Astrocyte of the cerebellum (primary cell): ENCODE data around the gene COL27A1.

Experiments
- DNase-seq: peaks from one replicate; pipeline ENCODE4 v3.0.0-alpha.2; 2011; ENCODE audit warnings: low read depth
- H3K4me3 ChIP-seq: 2 replicates; pipeline ENCODE4 v1.5.1; 2011; ENCODE audit warnings: mild to moderate bottlenecking, low read depth, low read length, moderate library complexity
- in situ Hi-C: cut with HindIII; loops from 2 replicates; pipeline ENCODE4 v1.10.0; 2017; ENCODE audit warnings: low sequenced_read_pairs
- TF ChIP-seq, protein P1 (sequence below): IDR thresholded peaks from 2 replicates; pipeline ENCODE4 v1.5.1; 2012; ENCODE audit warnings: low read length, low read depth, moderate library complexity, mild to moderate bottlenecking; ENCODE audit errors: missing control alignments

The COL27A1 gene

DNA sequence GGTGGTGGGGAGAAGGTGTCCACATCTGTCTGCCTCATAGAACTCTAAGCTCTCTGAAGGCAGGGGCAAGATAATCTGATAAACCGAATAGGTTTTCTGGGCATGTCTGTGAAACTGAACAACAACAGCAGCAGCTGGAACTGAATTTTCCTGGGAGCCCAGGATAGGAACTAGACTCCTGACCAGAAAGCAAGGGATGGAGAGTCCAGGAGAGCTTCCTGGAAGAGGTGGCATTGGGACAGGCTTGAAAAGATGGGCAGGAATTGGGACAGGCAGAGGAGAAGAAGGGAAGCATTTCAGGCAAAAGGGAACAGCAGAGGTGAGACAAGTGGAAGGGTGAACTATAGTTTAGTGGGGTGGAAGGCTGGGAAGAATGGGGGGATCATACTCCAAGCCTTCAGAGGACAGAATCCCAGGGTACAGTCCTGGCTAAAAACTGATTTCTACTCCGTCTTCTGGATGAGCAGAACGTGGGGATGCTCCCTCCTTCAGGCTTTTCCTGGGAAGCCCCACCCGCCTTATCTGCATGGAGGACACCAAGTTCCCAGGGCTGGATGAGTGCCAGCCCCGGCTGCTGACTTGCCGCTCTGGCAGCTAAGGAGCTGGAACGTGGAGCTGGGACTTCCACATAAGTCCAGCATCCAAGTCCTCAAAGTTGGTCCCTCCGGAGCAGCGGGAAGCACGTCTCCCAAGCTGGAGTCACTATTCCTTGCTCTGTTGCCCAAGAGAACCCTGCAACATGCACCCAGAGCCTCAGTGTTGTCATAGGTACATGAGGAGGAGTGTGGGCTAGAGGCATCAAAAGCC is 42.4 kb upstream of the COL27A1 start:
- TF ChIP-seq, protein P1, sequence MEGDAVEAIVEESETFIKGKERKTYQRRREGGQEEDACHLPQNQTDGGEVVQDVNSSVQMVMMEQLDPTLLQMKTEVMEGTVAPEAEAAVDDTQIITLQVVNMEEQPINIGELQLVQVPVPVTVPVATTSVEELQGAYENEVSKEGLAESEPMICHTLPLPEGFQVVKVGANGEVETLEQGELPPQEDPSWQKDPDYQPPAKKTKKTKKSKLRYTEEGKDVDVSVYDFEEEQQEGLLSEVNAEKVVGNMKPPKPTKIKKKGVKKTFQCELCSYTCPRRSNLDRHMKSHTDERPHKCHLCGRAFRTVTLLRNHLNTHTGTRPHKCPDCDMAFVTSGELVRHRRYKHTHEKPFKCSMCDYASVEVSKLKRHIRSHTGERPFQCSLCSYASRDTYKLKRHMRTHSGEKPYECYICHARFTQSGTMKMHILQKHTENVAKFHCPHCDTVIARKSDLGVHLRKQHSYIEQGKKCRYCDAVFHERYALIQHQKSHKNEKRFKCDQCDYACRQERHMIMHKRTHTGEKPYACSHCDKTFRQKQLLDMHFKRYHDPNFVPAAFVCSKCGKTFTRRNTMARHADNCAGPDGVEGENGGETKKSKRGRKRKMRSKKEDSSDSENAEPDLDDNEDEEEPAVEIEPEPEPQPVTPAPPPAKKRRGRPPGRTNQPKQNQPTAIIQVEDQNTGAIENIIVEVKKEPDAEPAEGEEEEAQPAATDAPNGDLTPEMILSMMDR, result no peak
- DNase-seq, result no peak

DNA sequence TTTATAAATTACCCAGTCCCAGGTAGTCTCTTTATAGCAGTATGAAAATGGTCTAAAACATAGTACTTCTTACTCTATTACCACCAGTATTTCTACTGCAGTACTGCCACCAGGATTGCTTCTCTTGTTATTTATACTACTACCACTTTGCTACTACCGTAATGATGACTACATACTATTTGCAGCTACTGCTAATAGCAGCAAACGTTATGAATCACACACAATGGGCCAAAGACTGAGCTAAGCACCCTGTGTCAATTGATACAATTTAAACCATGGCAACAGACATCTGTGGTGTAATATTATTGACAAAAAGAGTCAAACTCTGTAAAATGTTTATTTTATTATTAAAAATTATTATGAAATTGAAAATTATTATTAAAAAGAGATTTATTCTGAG is 41.0 kb upstream of the COL27A1 start:
- TF ChIP-seq, protein P1, result no peak
- no peak overlapping the region for H3K4me3 ChIP-seq
- DNase-seq, result no peak
- in situ Hi-C loops, result no loop called here

More for the DNA sequence above, 42.4 kb upstream of the COL27A1 start:
- in situ Hi-C loops, result no loop called here
- H3K4me3 ChIP-seq, result no peak overlapping the region

DNA sequence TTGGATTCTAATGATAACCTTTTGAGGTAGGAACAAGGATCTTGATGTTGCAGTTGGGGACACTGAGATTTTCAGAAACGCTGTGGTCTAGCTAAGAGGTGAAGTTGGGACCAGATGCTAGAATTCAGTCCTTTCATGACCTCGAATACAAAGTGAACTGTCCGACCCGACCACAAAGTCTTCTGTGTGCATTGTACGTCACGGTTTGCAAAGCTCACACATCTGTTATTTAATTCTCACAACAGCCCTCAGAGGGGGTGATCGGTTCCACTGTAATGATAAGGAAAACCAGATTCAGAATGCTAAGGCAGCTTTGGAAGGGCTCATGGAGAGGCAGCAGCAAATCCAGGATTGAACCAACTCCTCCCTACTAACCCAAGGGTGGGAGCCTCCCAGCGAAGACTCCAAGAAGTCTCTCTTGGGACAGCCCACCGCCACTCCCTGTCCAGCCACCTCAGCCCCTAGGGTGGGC is 39.6 kb upstream of the COL27A1 start:
- H3K4me3 ChIP-seq, result no peak overlapping the region
- in situ Hi-C loops, result no loop called here
- DNase-seq, result no peak
- TF ChIP-seq, protein P1, result no peak

DNA sequence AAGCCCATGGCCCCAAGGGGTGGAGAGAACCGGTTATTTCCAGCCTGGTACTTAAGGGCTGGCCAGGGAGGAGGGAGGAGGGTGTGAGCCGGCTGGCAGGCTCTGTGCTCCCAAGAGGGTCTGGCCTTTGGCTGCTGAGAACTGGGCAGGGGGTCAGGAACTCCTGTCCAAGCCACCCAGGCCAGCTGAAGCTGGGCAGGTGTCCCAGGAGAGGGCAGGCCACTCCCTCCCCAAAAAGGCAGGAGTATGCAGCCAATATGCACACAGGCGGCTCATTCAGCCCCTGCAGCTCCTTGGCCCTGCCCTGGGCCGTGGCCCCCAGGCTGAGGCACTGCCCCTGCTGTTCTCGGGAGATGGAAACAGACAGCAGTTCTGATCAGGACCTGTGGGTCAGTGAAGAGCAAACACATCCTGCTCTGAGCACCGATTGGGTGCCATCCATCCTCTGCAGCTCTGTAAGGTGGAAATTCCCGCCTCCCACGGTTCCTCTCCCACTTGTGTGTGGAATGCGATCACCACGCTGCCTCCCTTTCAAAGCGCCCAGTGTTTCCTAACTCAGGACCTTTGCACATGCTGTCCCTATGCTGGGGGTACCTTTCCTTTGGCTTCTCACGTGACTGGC is 39.1 kb upstream of the COL27A1 start:
- in situ Hi-C loops, result no loop called here
- no peak overlapping the region for H3K4me3 ChIP-seq
- TF ChIP-seq, protein P1, result no peak
- DNase-seq, result no peak

DNA sequence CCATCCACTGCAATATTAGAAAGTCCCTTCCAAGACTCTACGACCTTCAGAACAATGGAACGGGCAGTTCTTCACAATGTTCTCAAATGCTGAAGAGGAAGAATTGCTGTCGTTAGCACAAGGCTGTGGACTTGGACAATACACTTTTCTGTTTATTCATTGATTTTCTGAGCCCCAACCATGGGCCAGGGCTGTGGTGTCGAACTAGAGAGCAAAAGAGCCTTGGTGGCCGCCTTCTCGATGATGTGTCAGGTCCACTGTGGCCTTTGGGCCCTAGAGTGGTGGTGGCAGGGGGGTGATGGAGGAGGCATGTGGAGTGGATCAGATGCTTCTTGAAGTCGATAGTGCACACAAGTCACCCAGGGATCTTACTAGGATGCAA is 37.7 kb upstream of the COL27A1 start:
- no peak for DNase-seq
- in situ Hi-C loops, result no loop called here
- no peak overlapping the region for H3K4me3 ChIP-seq
- TF ChIP-seq, protein P1, result no peak

DNA sequence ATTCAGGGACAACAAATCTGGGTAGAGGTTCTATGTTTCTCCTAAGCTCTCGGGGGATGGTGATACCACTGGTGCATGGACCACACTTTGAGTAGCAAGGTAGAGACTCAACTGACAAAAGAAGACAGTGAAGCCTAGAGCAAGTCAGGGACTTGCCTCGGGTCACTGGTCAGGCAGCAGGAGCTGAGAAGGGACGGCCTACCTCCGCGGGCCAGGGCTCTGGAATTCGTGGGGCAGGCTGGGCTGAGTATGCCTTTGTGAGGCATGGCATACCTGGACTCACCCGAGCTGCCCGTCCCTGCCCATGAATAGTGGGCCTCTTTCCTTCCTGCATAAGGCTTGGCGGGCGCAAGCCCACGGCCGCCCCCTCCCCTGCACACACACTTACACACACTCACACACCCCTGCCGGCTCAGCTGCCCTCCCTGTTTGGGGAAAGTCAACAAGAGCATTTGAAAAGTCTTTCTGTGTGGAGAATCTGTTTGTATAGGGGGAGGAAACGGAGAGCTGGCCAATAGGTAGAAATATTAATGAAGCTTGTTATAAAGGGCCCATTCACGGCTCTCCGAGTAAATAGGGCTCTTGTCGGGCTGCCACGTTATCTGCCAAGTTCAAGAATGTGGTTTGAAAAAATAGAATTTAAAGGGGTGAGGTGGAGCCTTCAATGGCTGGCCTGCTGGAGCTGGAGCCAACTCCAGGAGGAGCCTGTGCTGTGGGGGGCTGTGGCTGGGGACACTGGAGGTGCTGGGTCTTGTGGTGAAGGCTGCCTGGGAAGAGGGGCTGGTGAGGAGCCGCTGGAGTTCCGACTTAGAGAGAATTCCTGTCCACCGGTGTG is 37.1 kb upstream of the COL27A1 start:
- TF ChIP-seq, protein P1, result no peak
- DNase-seq, result no peak
- H3K4me3 ChIP-seq, result no peak overlapping the region
- in situ Hi-C loops, result no loop called here
